Measurements from ENCODE around the gene UPF3A.

Gene UPF3A

DNA sequence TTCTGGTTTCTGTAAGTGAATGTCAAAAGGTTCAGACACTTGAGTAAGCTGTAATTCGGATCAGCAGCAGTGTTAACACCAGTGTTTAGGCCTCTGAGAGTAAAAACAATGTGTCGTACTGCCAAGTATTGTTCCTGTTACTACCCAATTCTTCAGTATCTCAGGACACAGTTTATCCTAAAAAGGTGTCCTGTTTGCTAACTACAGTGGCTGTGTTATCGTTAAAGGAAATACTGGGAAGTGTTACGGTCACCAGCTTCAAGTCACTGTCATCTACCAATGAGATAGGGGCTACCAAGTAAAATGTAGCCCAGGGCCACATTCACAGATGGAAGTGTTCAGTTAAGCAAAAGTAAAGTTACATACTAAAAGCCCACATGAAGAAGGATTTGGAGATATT, 2.3 kb upstream of the UPF3A start:
- H3K9me3 ChIP-seq (ENCODE audit: control insufficient read depth in 2 of 2, low read length in 2 of 2): no peaks in the 10 kb centered on the region
- H3K9ac ChIP-seq (ENCODE audit: low read depth in 1 of 2, low read length in 2 of 2): no peak overlapping the region
- H3K27ac ChIP-seq (ENCODE audit: low read depth in 2 of 2, low read length in 2 of 2): no peak overlapping the region
- no peak overlapping the region for H3K4me3 ChIP-seq (ENCODE audit: low read length in 2 of 2)
- no peaks in the 10 kb centered on the region for H3K27me3 ChIP-seq (ENCODE audit: control insufficient read depth in 2 of 2, insufficient read depth in 2 of 2, low read length in 2 of 2)
- peaks cover 9 to 13% of the 10 kb centered on the region in 2 donors for H3K4me1 ChIP-seq (ENCODE audit: control insufficient read depth in 2 of 2, insufficient read depth in 2 of 2, low read length in 2 of 2)
- H3K36me3 ChIP-seq (ENCODE audit: control insufficient read depth in 2 of 2, insufficient read depth in 2 of 2, low read length in 2 of 2): peaks cover 10 to 24% of the 10 kb centered on the region in 2 donors

DNA sequence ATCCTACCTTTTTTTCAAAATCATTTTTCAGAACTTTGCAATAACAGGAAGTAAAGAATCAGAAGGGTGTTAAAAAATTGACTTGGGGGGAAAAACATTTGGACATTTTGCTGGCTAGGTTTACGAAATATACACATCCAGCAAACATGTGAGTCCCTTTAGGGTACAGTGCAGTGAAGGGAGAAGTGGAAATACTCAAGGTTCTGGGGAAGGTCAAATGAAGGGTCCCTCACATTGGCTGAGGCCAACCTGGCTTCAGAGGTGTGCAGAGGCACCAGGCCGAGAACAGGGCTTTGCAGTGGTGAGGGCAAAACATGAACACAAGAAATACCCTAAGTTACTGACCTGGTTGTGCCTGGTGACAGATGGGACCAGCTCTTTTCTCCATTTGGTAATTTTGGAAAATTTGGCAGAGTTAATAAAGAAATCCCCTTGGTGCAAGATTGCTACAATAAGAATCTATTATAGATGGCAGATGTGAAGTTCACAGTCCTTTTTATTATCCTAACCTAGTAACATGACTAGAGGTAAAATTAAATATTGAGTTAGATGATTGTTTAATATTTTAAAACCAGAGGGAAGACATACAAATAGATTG, 1.5 kb upstream of the UPF3A start:
- H3K36me3 ChIP-seq (ENCODE audit: control insufficient read depth in 2 of 2, insufficient read depth in 2 of 2, low read length in 2 of 2): peaks cover 10 to 18% of the 10 kb centered on the region in 2 donors
- peak overlapping the region in 1 of 2 donors; percentile 81 for H3K4me3 ChIP-seq (ENCODE audit: low read length in 2 of 2)
- no peak overlapping the region for H3K27ac ChIP-seq (ENCODE audit: low read depth in 2 of 2, low read length in 2 of 2)
- H3K27me3 ChIP-seq (ENCODE audit: control insufficient read depth in 2 of 2, insufficient read depth in 2 of 2, low read length in 2 of 2): no peaks in the 10 kb centered on the region
- no peak overlapping the region for H3K9ac ChIP-seq (ENCODE audit: low read depth in 1 of 2, low read length in 2 of 2)
- H3K4me1 ChIP-seq (ENCODE audit: control insufficient read depth in 2 of 2, insufficient read depth in 2 of 2, low read length in 2 of 2): peaks cover 9 to 13% of the 10 kb centered on the region in 2 donors
- H3K9me3 ChIP-seq (ENCODE audit: control insufficient read depth in 2 of 2, low read length in 2 of 2): no peaks in the 10 kb centered on the region

DNA sequence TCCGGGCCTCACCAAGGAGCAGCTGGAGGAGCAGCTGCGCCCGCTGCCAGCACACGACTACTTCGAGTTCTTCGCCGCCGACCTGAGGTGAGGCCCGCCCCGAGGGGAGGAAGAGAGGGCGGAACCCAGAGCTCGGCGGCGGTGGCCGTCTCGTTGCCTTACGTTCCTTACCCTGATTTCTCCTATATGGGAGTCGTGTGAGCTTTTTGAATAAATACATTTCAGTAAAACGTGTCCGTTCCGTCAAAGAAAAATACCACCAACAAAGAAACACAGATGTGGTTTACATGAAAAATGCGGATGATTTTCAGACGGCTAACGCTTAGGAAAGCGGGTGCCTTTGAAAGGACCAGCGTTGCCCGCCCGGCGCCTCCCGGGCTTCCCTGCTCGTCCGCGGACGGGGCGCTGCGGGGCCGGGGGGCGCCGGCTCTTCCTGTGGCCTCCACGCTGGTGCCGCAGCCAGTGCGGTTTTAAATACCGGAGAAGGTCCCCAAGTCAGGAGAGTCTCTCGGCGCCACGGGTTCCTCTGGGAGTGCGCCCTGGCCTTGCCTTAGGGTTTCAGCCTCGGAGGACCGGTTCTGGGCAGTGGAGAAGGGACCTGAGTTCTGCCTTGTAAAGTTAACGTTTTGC, 755 bp downstream of the UPF3A start:
- peak overlapping the region; percentile 80 to 81 for H3K27ac ChIP-seq (ENCODE audit: low read depth in 2 of 2, low read length in 2 of 2)
- peaks cover 9 to 13% of the 10 kb centered on the region in 2 donors for H3K4me1 ChIP-seq (ENCODE audit: control insufficient read depth in 2 of 2, insufficient read depth in 2 of 2, low read length in 2 of 2)

DNA sequence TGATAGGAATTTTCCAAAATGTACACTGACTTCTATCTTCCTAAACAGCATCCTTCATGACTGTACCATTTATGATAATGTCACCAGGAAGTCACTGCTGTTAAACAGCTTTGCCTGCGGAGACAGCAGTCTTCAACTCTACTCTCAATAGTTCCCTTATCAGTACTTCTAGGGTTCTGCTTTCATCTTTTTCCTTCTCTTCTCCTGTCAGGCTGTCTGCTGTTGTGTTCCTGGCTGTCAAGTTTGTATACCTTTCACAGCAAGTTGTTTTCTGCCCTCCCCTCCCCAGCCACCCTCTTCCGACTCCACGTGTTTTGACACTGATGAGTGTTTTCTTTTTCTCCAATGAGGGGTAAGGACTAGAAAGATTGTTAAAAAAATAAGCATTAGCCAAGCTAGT, 2.2 kb downstream of the UPF3A start:
- Histone ChIP-seq H3K4me3 (ENCODE audit: low read length in 2 of 2) (no peak overlapping the region), H3K27me3 (ENCODE audit: control insufficient read depth in 2 of 2, insufficient read depth in 2 of 2, low read length in 2 of 2) (no peaks in the 10 kb centered on the region), H3K9ac (ENCODE audit: low read depth in 1 of 2, low read length in 2 of 2) (no peak overlapping the region), H3K4me1 (ENCODE audit: control insufficient read depth in 2 of 2, insufficient read depth in 2 of 2, low read length in 2 of 2) (peaks cover 9 to 13% of the 10 kb centered on the region in 2 donors), H3K27ac (ENCODE audit: low read depth in 2 of 2, low read length in 2 of 2) (no peak overlapping the region), H3K36me3 (ENCODE audit: control insufficient read depth in 2 of 2, insufficient read depth in 2 of 2, low read length in 2 of 2) (peaks cover 12 to 15% of the 10 kb centered on the region in 2 donors), H3K9me3 (ENCODE audit: control insufficient read depth in 2 of 2, low read length in 2 of 2) (no peaks in the 10 kb centered on the region)

More for the DNA sequence above, 755 bp downstream of the UPF3A start:
- H3K27me3 ChIP-seq (ENCODE audit: control insufficient read depth in 2 of 2, insufficient read depth in 2 of 2, low read length in 2 of 2): no peaks in the 10 kb centered on the region
- H3K9me3 ChIP-seq (ENCODE audit: control insufficient read depth in 2 of 2, low read length in 2 of 2): no peaks in the 10 kb centered on the region
- peak overlapping the region; percentile 68 to 77 for H3K9ac ChIP-seq (ENCODE audit: low read depth in 1 of 2, low read length in 2 of 2)
- H3K4me3 ChIP-seq (ENCODE audit: low read length in 2 of 2): peak overlapping the region; percentile 83 to 90
- H3K36me3 ChIP-seq (ENCODE audit: control insufficient read depth in 2 of 2, insufficient read depth in 2 of 2, low read length in 2 of 2): peaks cover 9% of the 10 kb centered on the region in 2 donors

DNA sequence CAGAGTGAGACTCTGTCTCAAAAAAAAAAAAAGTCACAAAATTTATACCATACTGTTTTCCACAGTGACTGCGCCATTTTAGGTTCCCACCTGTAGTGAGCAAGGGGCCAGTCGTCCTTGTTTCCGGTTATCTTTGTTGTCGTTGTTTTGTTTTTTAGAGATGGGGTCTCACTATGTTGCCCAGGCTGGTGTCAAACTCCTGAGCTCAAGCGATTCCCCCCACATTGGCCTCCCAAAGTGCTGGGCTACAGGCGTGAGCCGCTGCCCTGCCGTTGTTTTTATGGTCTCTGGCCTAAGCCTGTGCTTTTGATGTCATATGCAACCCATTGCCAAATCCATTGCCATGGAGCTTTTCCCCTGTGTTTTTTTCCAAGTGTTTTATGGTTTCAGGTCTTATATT, 3.3 kb downstream of the UPF3A start:
- Histone ChIP-seq H3K27ac (ENCODE audit: low read depth in 2 of 2, low read length in 2 of 2) (no peak overlapping the region), H3K36me3 (ENCODE audit: control insufficient read depth in 2 of 2, insufficient read depth in 2 of 2, low read length in 2 of 2) (peaks cover 15 to 18% of the 10 kb centered on the region in 2 donors), H3K4me1 (ENCODE audit: control insufficient read depth in 2 of 2, insufficient read depth in 2 of 2, low read length in 2 of 2) (peaks cover 9 to 13% of the 10 kb centered on the region in 2 donors), H3K4me3 (ENCODE audit: low read length in 2 of 2) (no peak overlapping the region), H3K9me3 (ENCODE audit: control insufficient read depth in 2 of 2, low read length in 2 of 2) (no peaks in the 10 kb centered on the region), H3K27me3 (ENCODE audit: control insufficient read depth in 2 of 2, insufficient read depth in 2 of 2, low read length in 2 of 2) (no peaks in the 10 kb centered on the region), H3K9ac (ENCODE audit: low read depth in 1 of 2, low read length in 2 of 2) (no peak overlapping the region)

DNA sequence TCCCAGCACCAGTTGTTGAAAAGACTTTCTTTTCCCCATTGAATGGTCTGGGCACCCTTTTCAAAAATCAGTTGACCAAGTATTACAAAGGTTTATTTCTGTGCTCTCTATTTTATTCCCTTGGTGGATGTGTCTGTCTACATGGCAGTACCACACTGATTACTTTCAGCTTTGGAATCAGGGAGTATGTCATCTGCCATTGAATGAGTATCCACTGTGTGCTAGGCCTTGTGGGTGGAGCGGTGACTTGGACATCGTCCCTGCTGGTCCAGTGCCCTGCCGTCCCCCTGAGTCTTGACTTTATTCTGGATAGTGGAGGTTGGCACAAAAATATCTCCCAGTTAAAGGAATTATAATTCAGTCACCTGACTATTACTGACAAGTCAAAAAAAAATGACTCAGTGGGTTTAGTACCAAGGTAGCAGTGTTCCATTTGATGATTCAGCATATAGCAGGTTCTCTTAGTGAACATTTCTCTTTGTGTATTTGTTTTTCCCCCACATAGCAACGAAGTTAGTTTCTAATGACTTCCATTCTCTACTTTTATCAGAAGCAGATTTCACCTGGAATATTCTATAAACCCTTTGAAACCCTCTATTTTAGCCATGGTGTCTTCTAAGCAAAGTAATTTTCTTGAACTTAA, 3.9 kb downstream of the UPF3A start:
- Histone ChIP-seq H3K4me1 (ENCODE audit: control insufficient read depth in 2 of 2, insufficient read depth in 2 of 2, low read length in 2 of 2) (peaks cover 5 to 13% of the 10 kb centered on the region in 2 donors), H3K27me3 (ENCODE audit: control insufficient read depth in 2 of 2, insufficient read depth in 2 of 2, low read length in 2 of 2) (no peaks in the 10 kb centered on the region), H3K9ac (ENCODE audit: low read depth in 1 of 2, low read length in 2 of 2) (no peak overlapping the region), H3K36me3 (ENCODE audit: control insufficient read depth in 2 of 2, insufficient read depth in 2 of 2, low read length in 2 of 2) (peaks cover 21 to 24% of the 10 kb centered on the region in 2 donors), H3K4me3 (ENCODE audit: low read length in 2 of 2) (no peak overlapping the region), H3K9me3 (ENCODE audit: control insufficient read depth in 2 of 2, low read length in 2 of 2) (no peaks in the 10 kb centered on the region), H3K27ac (ENCODE audit: low read depth in 2 of 2, low read length in 2 of 2) (no peak overlapping the region)

DNA sequence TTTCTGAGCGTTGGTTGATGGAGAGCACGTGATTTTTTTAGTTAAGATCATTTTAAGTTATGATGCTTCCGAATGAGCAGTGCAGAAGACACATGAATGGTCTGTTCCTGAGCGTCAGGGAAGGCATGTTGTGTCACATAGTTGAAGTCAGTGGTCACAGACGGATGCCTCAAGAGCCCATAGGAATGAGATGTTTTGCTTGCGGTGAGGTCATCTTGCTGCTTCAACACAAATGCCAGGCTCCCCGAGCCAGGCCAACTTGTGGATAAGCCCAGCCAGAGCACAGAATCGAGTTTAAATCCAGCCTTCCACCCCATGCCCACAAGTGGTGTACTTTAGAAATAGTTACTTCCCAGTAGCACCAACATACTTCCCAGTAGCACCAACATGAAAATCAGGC, 5.4 kb downstream of the UPF3A start:
- H3K4me1 ChIP-seq (ENCODE audit: control insufficient read depth in 2 of 2, insufficient read depth in 2 of 2, low read length in 2 of 2): peaks cover 3 to 7% of the 10 kb centered on the region in 2 donors
- H3K4me3 ChIP-seq (ENCODE audit: low read length in 2 of 2): no peak overlapping the region
- H3K9me3 ChIP-seq (ENCODE audit: control insufficient read depth in 2 of 2, low read length in 2 of 2): no peaks in the 10 kb centered on the region
- no peak overlapping the region for H3K9ac ChIP-seq (ENCODE audit: low read depth in 1 of 2, low read length in 2 of 2)
- H3K36me3 ChIP-seq (ENCODE audit: control insufficient read depth in 2 of 2, insufficient read depth in 2 of 2, low read length in 2 of 2): peaks cover 24 to 26% of the 10 kb centered on the region in 2 donors
- no peak overlapping the region for H3K27ac ChIP-seq (ENCODE audit: low read depth in 2 of 2, low read length in 2 of 2)
- no peaks in the 10 kb centered on the region for H3K27me3 ChIP-seq (ENCODE audit: control insufficient read depth in 2 of 2, insufficient read depth in 2 of 2, low read length in 2 of 2)

DNA sequence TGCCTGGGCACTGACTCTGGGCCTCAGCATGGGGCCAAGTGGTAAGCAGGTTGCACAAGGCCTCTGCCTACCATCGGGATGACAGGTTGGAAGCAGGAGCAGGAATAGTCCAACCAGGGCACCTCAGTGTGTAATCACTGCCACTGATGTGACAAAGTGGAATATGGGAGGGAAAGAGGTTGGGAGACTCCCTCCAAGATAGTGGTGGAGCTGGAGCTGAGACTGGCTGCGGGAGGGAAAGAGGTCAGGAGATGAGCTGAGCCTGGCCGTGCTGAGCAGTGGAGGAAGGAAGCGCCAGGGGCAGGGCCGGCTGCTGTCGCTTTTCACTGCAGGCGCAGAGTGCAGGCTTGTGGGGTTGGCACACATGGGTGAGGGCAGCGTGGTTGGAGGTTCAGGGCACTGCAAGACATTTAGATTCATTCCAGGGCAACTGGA, 6.8 kb downstream of the UPF3A start:
- H3K4me3 ChIP-seq (ENCODE audit: low read length in 2 of 2): no peak overlapping the region
- no peak overlapping the region for H3K9ac ChIP-seq (ENCODE audit: low read depth in 1 of 2, low read length in 2 of 2)
- H3K27me3 ChIP-seq (ENCODE audit: control insufficient read depth in 2 of 2, insufficient read depth in 2 of 2, low read length in 2 of 2): no peaks in the 10 kb centered on the region
- no peaks in the 10 kb centered on the region for H3K4me1 ChIP-seq (ENCODE audit: control insufficient read depth in 2 of 2, insufficient read depth in 2 of 2, low read length in 2 of 2)
- no peaks in the 10 kb centered on the region for H3K9me3 ChIP-seq (ENCODE audit: control insufficient read depth in 2 of 2, low read length in 2 of 2)
- peaks cover 32 to 35% of the 10 kb centered on the region in 2 donors for H3K36me3 ChIP-seq (ENCODE audit: control insufficient read depth in 2 of 2, insufficient read depth in 2 of 2, low read length in 2 of 2)
- H3K27ac ChIP-seq (ENCODE audit: low read depth in 2 of 2, low read length in 2 of 2): no peak overlapping the region

DNA sequence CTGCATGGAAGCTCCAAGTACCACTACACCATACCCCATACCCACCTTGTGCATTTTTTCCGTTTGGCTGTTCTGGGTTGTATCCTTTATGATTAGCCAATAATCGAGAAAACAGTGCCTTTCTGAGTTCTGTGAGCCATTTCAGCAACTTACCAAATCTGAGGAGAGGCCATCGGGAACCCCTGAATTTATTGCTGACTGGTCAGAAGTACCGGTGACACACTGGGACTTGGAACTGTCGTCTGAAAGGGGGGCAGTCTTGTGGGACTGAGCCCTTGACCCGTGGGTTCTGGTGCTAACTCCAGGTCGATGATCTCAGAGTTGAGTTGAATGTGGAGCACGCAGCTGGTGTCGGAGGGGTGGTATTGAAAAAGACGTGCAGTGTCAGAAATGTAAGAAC, 15.0 kb downstream of the UPF3A start:
- Histone ChIP-seq H3K9ac (ENCODE audit: low read depth in 1 of 2, low read length in 2 of 2) (no peak overlapping the region), H3K4me1 (ENCODE audit: control insufficient read depth in 2 of 2, insufficient read depth in 2 of 2, low read length in 2 of 2) (no peaks in the 10 kb centered on the region), H3K27ac (ENCODE audit: low read depth in 2 of 2, low read length in 2 of 2) (no peak overlapping the region), H3K9me3 (ENCODE audit: control insufficient read depth in 2 of 2, low read length in 2 of 2) (no peaks in the 10 kb centered on the region), H3K27me3 (ENCODE audit: control insufficient read depth in 2 of 2, insufficient read depth in 2 of 2, low read length in 2 of 2) (no peaks in the 10 kb centered on the region), H3K4me3 (ENCODE audit: low read length in 2 of 2) (no peak overlapping the region), H3K36me3 (ENCODE audit: control insufficient read depth in 2 of 2, insufficient read depth in 2 of 2, low read length in 2 of 2) (peaks cover 31 to 48% of the 10 kb centered on the region in 2 donors)

DNA sequence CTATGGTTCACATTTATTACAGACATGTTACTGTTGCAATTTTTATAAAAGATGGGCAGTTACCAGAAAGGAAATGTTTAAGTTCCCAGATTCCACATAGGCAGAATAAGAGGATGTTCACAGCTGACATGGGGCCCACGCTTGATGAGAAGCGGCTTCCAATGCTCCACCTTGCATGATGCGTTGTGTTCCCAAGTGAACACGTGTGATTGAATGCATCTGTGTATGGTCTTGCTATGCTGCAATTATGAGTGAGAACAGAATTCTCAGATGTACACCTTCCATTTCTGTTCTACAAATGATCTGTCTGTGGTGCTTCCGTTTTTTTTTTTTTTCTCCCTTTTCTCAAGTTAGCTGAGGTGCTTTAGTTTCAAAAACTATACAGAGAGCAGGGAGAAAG, 15.5 kb downstream of the UPF3A start:
- H3K4me1 ChIP-seq (ENCODE audit: control insufficient read depth in 2 of 2, insufficient read depth in 2 of 2, low read length in 2 of 2): no peaks in the 10 kb centered on the region
- no peaks in the 10 kb centered on the region for H3K9me3 ChIP-seq (ENCODE audit: control insufficient read depth in 2 of 2, low read length in 2 of 2)
- no peaks in the 10 kb centered on the region for H3K27me3 ChIP-seq (ENCODE audit: control insufficient read depth in 2 of 2, insufficient read depth in 2 of 2, low read length in 2 of 2)
- H3K9ac ChIP-seq (ENCODE audit: low read depth in 1 of 2, low read length in 2 of 2): no peak overlapping the region
- no peak overlapping the region for H3K4me3 ChIP-seq (ENCODE audit: low read length in 2 of 2)
- no peak overlapping the region for H3K27ac ChIP-seq (ENCODE audit: low read depth in 2 of 2, low read length in 2 of 2)
- H3K36me3 ChIP-seq (ENCODE audit: control insufficient read depth in 2 of 2, insufficient read depth in 2 of 2, low read length in 2 of 2): peaks cover 31 to 51% of the 10 kb centered on the region in 2 donors
